Neural cell (in vitro differentiated cells): ENCODE measurements around the gene ARHGEF26. TPM values are rescaled to one million over a fixed set of nuclear protein-coding genes. Genes with fewer than 3 reads are reported as not detected.

ENCODE experiments used
- H2AFZ ChIP-seq: fragments of 200-600, 300-800 bp; sonication (generic), shearing (Covaris generic); 2 replicates; pipeline ENCODE4 v1.6.0; 2014; ENCODE audit warnings: low read depth, mild to moderate bottlenecking, antibody characterized with exemption, low read length, moderate library complexity
- H3F3A ChIP-seq: fragments of 200-600 bp; shearing (Covaris generic); 2 replicates; pipeline ENCODE4 v1.6.1; 2016; ENCODE audit warnings: mild to moderate bottlenecking, moderate library complexity, mixed read lengths, antibody characterized with exemption, low read length; ENCODE audit not compliant: insufficient read depth, poor library complexity, severe bottlenecking
- H3K27ac ChIP-seq: fragments of 200-600, 300-800 bp; sonication (generic), shearing (Covaris generic); 2 replicates; pipeline ENCODE4 v1.5.1; 2014; ENCODE audit warnings: mild to moderate bottlenecking, low read length, moderate library complexity
- H3K27me3 ChIP-seq: fragments of 300-800, 200-600 bp; sonication (generic), shearing (Covaris generic); 2 replicates; pipeline ENCODE4 v1.6.0; 2014; ENCODE audit warnings: mild to moderate bottlenecking, low read depth, low read length, moderate library complexity; ENCODE audit not compliant: insufficient read depth
- H3K36me3 ChIP-seq: fragments of 300-800, 200-600 bp; sonication (generic), shearing (Covaris generic); 2 replicates; pipeline ENCODE4 v1.5.1; 2014; ENCODE audit warnings: mild to moderate bottlenecking, antibody characterized with exemption, low read length, moderate library complexity; ENCODE audit not compliant: insufficient read depth
- H3K4me2 ChIP-seq: fragments of 300-800, 200-600 bp; sonication (generic), shearing (Covaris generic); 2 replicates; pipeline ENCODE4 v1.6.0; 2014; ENCODE audit warnings: mild to moderate bottlenecking, low read length
- H3K4me3 ChIP-seq: fragments of 300-800, 200-600 bp; sonication (generic), shearing (Covaris generic); 2 replicates; pipeline ENCODE4 v1.5.1; 2014; ENCODE audit warnings: mild to moderate bottlenecking, low read length, moderate library complexity
- H3K79me2 ChIP-seq: fragments of 200-600 bp; shearing (Covaris generic); replicated peaks from 2 replicates; pipeline ENCODE4 v1.6.0; 2014; ENCODE audit warnings: mild to moderate bottlenecking, low read length, moderate library complexity; ENCODE audit not compliant: insufficient read depth
- H3K9ac ChIP-seq: fragments of 300-800, 200-600 bp; sonication (generic), shearing (Covaris generic); 2 replicates; pipeline ENCODE4 v1.6.1; 2016; ENCODE audit warnings: mild to moderate bottlenecking, low read length, mixed read lengths
- H3K9me2 ChIP-seq: fragments of 200-600 bp; shearing (Covaris generic); 2 replicates; pipeline ENCODE4 v1.6.1; 2016; ENCODE audit warnings: mild to moderate bottlenecking, low read length, mixed read lengths; ENCODE audit not compliant: insufficient read depth
- H3K9me3 ChIP-seq: fragments of 200-600, 300-800 bp; sonication (generic), shearing (Covaris generic); 2 replicates; pipeline ENCODE4 v1.6.1; 2016; ENCODE audit warnings: mild to moderate bottlenecking, mixed run types, low read length, moderate library complexity, mixed read lengths
- H4K20me1 ChIP-seq: fragments of 200-600 bp; shearing (Covaris generic); 2 replicates; pipeline ENCODE4 v1.6.1; 2016; ENCODE audit warnings: mild to moderate bottlenecking, mixed run types; ENCODE audit not compliant: insufficient read depth
- CTCF ChIP-seq: fragments of 450-650 bp; IDR thresholded peaks from 2 replicates; pipeline ENCODE4 v1.5.1; 2014; ENCODE audit warnings: antibody characterized with exemption, mild to moderate bottlenecking, moderate library complexity; ENCODE audit not compliant: poor library complexity, severe bottlenecking
- EP300 ChIP-seq: fragments of 450-650 bp; conservative IDR thresholded peaks from 2 replicates; pipeline ENCODE4 v1.6.1; 2014; ENCODE audit warnings: antibody characterized with exemption, mild to moderate bottlenecking, moderate library complexity; ENCODE audit not compliant: poor library complexity, severe bottlenecking
- EZH2 ChIP-seq: fragments of 200-600, 300-800 bp; shearing (Covaris generic), sonication (generic); IDR thresholded peaks from 2 replicates; pipeline ENCODE4 v1.6.1; 2014; ENCODE audit warnings: antibody characterized with exemption, low read length, borderline replicate concordance, mild to moderate bottlenecking; ENCODE audit not compliant: insufficient read depth, poor library complexity, severe bottlenecking
- MXI1 ChIP-seq: fragments of 450-650 bp; conservative IDR thresholded peaks from 2 replicates; pipeline ENCODE4 v1.6.1; 2014; ENCODE audit warnings: antibody characterized with exemption, mild to moderate bottlenecking; ENCODE audit not compliant: poor library complexity, severe bottlenecking
- POLR2AphosphoS5 ChIP-seq: IDR thresholded peaks from 2 replicates; pipeline ENCODE4 v1.6.1; 2012
- RAD21 ChIP-seq: fragments of 450-650 bp; conservative IDR thresholded peaks from 2 replicates; pipeline ENCODE4 v1.6.1; 2014; ENCODE audit warnings: antibody characterized with exemption, mild to moderate bottlenecking, moderate library complexity
- REST ChIP-seq: IDR thresholded peaks from 2 replicates; pipeline ENCODE4 v1.6.1; 2012; ENCODE audit warnings: borderline replicate concordance
- SMC3 ChIP-seq: fragments of 450-650 bp; conservative IDR thresholded peaks from 2 replicates; pipeline ENCODE4 v1.6.1; 2014; ENCODE audit warnings: antibody characterized with exemption, mild to moderate bottlenecking, moderate library complexity; ENCODE audit not compliant: poor library complexity
- TAF1 ChIP-seq: IDR thresholded peaks from 2 replicates; pipeline ENCODE4 v1.6.1; 2012; ENCODE audit warnings: low read depth
- polyA plus RNA-seq: library from polyadenylated mRNA; depleted of rRNA; stranded (reverse); fragments of >200 nt; gene quantifications from 2 replicates; pipeline ENCODE4 v1.2.3, GENCODE V29; 2014

Gene ARHGEF26
- polyA plus RNA-seq, 1 donor from 2014 or later: 5.7 TPM

GRCh38 chr3:154217671-154218070 lies 96.5 kb downstream of the ARHGEF26 start:
- H3K36me3 ChIP-seq: no peaks in the 10 kb centered on the region
- no peaks in the 10 kb centered on the region for H3K27me3 ChIP-seq
- H3F3A ChIP-seq: no peaks in the 10 kb centered on the region
- H3K27ac ChIP-seq: no peak overlapping the region
- no peak overlapping the region for H3K9ac ChIP-seq
- no peaks in the 10 kb centered on the region for H3K9me3 ChIP-seq
- no peaks in the 10 kb centered on the region for H4K20me1 ChIP-seq
- no peaks in the 10 kb centered on the region for H3K79me2 ChIP-seq
- no peak overlapping the region for H3K4me2 ChIP-seq
- no peak overlapping the region for H3K4me3 ChIP-seq
- TF ChIP-seq POLR2AphosphoS5 (no peak), CTCF (no peak), EZH2 (no peak), EP300 (no peak), TAF1 (no peak), MXI1 (no peak), REST (no peak), SMC3 (no peak), RAD21 (no peak)
- no peaks in the 10 kb centered on the region for H3K9me2 ChIP-seq
- H2AFZ ChIP-seq: no peak overlapping the region

DNA sequence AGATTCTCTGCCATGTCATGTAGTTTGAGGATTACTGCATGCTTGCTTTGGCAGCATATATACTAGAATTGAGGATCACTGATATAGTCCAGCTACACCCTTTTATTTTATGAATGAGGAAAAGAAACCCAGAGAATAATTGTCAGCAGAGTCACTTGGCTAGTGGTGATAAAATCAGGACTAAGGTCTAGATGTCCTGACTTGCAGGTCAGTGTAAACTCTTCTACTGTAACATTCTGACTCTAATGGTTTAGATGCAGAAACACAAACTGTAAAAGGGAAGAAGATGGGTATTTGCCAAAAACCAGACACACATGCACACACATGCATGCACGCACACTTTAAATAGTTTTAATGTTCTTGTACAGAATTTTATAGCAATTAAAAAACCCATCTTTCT lies 97.5 kb downstream of the ARHGEF26 start:
- Histone ChIP-seq H3K4me2 (no peak overlapping the region), H3K9me2 (no peaks in the 10 kb centered on the region), H4K20me1 (no peaks in the 10 kb centered on the region), H3F3A (no peaks in the 10 kb centered on the region), H3K4me3 (no peak overlapping the region), H2AFZ (no peak overlapping the region), H3K36me3 (no peaks in the 10 kb centered on the region), H3K27ac (no peak overlapping the region), H3K9ac (no peak overlapping the region), H3K27me3 (no peaks in the 10 kb centered on the region), H3K79me2 (no peaks in the 10 kb centered on the region), H3K9me3 (no peaks in the 10 kb centered on the region)
- TF ChIP-seq POLR2AphosphoS5 (no peak), EP300 (no peak), RAD21 (no peak), MXI1 (no peak), SMC3 (no peak), EZH2 (no peak), TAF1 (no peak), REST (no peak), CTCF (no peak)
